ENCODE data around the gene GARIN5A.
A peak's percentile ranks its signal among the peaks of the same experiment; 100 is the strongest.

DNA sequence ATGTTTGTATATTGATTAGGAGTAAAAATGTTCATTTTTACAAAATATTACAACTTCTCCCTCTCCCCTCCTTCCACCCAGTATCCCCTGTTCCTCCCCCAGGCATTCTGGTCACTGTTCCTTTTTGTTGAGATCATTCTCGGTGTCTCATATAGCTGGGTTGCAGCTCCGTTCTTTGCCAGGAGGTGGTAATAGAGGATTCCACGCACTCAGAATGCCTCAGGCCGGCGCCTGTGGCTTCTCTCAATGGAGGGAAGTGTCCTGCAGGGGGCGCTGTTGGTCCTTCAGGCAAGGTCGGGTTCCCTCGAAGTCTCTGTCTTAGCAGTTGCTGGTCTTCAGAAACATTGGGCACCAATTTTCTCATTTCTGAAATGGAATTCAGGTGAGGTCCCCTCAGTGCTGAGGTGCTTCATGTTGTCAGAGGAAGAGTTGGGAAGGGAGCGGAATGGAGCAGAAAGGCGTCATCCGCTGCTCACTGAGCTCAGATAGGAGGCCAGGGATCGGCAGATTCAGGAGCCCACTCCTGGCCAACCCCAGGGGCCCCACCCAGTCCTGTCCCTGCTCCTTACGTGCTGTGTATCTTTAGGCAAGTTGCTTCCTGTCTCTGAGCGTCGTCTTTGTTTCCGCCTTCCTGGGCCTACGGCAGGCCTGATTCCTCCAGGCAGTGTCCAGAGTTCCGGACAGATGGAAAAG, 10.3 kb upstream of the GARIN5A start:
- no peak for TF ChIP-seq EZH2 (IDR thresholded peaks at IDR 0.05; ENCODE audit: borderline replicate concordance, low read depth, low read length, poor library complexity, severe bottlenecking)
- TF ChIP-seq, protein P1, sequence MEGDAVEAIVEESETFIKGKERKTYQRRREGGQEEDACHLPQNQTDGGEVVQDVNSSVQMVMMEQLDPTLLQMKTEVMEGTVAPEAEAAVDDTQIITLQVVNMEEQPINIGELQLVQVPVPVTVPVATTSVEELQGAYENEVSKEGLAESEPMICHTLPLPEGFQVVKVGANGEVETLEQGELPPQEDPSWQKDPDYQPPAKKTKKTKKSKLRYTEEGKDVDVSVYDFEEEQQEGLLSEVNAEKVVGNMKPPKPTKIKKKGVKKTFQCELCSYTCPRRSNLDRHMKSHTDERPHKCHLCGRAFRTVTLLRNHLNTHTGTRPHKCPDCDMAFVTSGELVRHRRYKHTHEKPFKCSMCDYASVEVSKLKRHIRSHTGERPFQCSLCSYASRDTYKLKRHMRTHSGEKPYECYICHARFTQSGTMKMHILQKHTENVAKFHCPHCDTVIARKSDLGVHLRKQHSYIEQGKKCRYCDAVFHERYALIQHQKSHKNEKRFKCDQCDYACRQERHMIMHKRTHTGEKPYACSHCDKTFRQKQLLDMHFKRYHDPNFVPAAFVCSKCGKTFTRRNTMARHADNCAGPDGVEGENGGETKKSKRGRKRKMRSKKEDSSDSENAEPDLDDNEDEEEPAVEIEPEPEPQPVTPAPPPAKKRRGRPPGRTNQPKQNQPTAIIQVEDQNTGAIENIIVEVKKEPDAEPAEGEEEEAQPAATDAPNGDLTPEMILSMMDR (conservative IDR thresholded peaks at IDR 0.05; ENCODE audit: low read depth, low read length) = peak; percentile 67
